HEK293 (cell line): ENCODE data around the gene INSIG2.

Experiments
- CTCF ChIA-PET: fragments of 350-600 bp; formaldehyde crosslinking; extraction: SDS; loops from one replicate; lab custom pipeline; 2021; ENCODE audit warnings: antibody characterized with exemption; lab: Yijun Ruan, JAX
- POLR2A ChIA-PET: fragments of 300-600 bp; formaldehyde crosslinking; extraction: SDS; loops from one replicate; lab custom pipeline; 2020; ENCODE audit warnings: antibody characterized with exemption, inconsistent platforms; lab: Yijun Ruan, JAX
- H3K27ac ChIP-seq: fragments of 200-500 bp; sonication (Bioruptor generic); 2 replicates; pipeline ENCODE4 v1.5.1; 2014; ENCODE audit warnings: low read depth, low read length, control low read depth, inconsistent platforms; ENCODE audit errors: extremely low read depth
- H3K36me3 ChIP-seq, 2 experiments: fragments of 200-500 bp in 1 of 2; sonication (Bioruptor generic) in 1 of 2; 1 replicate in 1 of 2; 2 replicates in 1 of 2; pipeline ENCODE4 v1.5.1; 2014 to 2017; ENCODE audit warnings: inconsistent platforms in 2 of 2, low read length in 2 of 2; ENCODE audit not compliant: control insufficient read depth in 2 of 2, insufficient read depth in 1 of 2
- H3K4me1 ChIP-seq: fragments of 200-500 bp; sonication (Bioruptor generic); 2 replicates; pipeline ENCODE4 v1.5.1; 2014; ENCODE audit warnings: mild to moderate bottlenecking, low read length, inconsistent platforms; ENCODE audit not compliant: control insufficient read depth, insufficient read depth
- H3K4me3 ChIP-seq: 2 replicates; pipeline ENCODE4 v1.5.1; 2011; ENCODE audit warnings: low read depth, mild to moderate bottlenecking, control low read depth, low read length, moderate library complexity
- H3K9me3 ChIP-seq: fragments of 200-500 bp; sonication (Bioruptor generic); 2 replicates; pipeline ENCODE4 v1.5.1; 2014; ENCODE audit warnings: low read depth, low read length, inconsistent platforms; ENCODE audit not compliant: control insufficient read depth, insufficient read depth
- GLI2 ChIP-seq: fragments of 450-650 bp; formaldehyde crosslinking; IDR thresholded peaks from 2 replicates; pipeline ENCODE4; 2017; ENCODE audit warnings: missing biosample characterization, missing genetic modification characterization, low read depth, borderline replicate concordance
- HOXC10 ChIP-seq: sonication (generic); formaldehyde crosslinking; IDR thresholded peaks from 2 replicates; pipeline ENCODE4 v1.8.1; 2023; ENCODE audit warnings: mild to moderate bottlenecking, missing genetic modification reagents
- OSR2 ChIP-seq: fragments of 450-650 bp; formaldehyde crosslinking; IDR thresholded peaks from 2 replicates; pipeline ENCODE4 v1.5.1; 2016; ENCODE audit warnings: missing biosample characterization, missing genetic modification characterization
- SCRT2 ChIP-seq: fragments of 450-650 bp; formaldehyde crosslinking; IDR thresholded peaks from 2 replicates; pipeline ENCODE4 v1.5.1; 2016; ENCODE audit warnings: missing biosample characterization, missing genetic modification characterization
- YY2 ChIP-seq: fragments of 450-650 bp; formaldehyde crosslinking; IDR thresholded peaks from 2 replicates; pipeline ENCODE4 v1.5.1; 2016; ENCODE audit warnings: missing biosample characterization, missing genetic modification characterization
- ZEB2 ChIP-seq: fragments of 450-650 bp; formaldehyde crosslinking; IDR thresholded peaks from 2 replicates; pipeline ENCODE4 v1.5.1; 2016; ENCODE audit warnings: missing biosample characterization, missing genetic modification characterization
- ZFHX2 ChIP-seq: fragments of 450-650 bp; formaldehyde crosslinking; conservative IDR thresholded peaks from 2 replicates; pipeline ENCODE4 v1.5.1; 2016; ENCODE audit warnings: missing biosample characterization, missing genetic modification characterization
- ZNF133 ChIP-seq: fragments of 450-650 bp; formaldehyde crosslinking; IDR thresholded peaks from 2 replicates; pipeline ENCODE4 v1.5.1; 2016; ENCODE audit warnings: missing biosample characterization, missing genetic modification characterization
- ZNF169 ChIP-seq: fragments of 450-650 bp; formaldehyde crosslinking; IDR thresholded peaks from 2 replicates; pipeline ENCODE4 v1.5.1; 2016; ENCODE audit warnings: missing biosample characterization, missing genetic modification characterization
- ZNF202 ChIP-seq: fragments of 450-650 bp; formaldehyde crosslinking; IDR thresholded peaks from 2 replicates; pipeline ENCODE4 v1.5.1; 2016; ENCODE audit warnings: missing biosample characterization, missing genetic modification characterization, borderline replicate concordance
- ZNF24 ChIP-seq: fragments of 450-650 bp; formaldehyde crosslinking; IDR thresholded peaks from 2 replicates; pipeline ENCODE4 v1.5.1; 2016; ENCODE audit warnings: missing biosample characterization, missing genetic modification characterization
- ZNF311 ChIP-seq: fragments of 450-650 bp; formaldehyde crosslinking; IDR thresholded peaks from 2 replicates; pipeline ENCODE4 v1.5.1; 2017; ENCODE audit warnings: missing biosample characterization, missing genetic modification characterization, borderline replicate concordance
- ZNF350 ChIP-seq: fragments of 450-650 bp; formaldehyde crosslinking; IDR thresholded peaks from 2 replicates; pipeline ENCODE4 v1.5.0; 2017; ENCODE audit warnings: missing biosample characterization, mild to moderate bottlenecking, missing genetic modification characterization
- ZNF354C ChIP-seq: fragments of 450-650 bp; formaldehyde crosslinking; IDR thresholded peaks from 2 replicates; pipeline ENCODE4 v1.5.1; 2016; ENCODE audit warnings: missing biosample characterization, missing genetic modification characterization, low read depth, borderline replicate concordance
- ZNF623 ChIP-seq: fragments of 450-650 bp; formaldehyde crosslinking; IDR thresholded peaks from 2 replicates; pipeline ENCODE4 v1.5.1; 2016; ENCODE audit warnings: missing biosample characterization, missing genetic modification characterization
- ZNF664 ChIP-seq: fragments of 450-650 bp; formaldehyde crosslinking; IDR thresholded peaks from 2 replicates; pipeline ENCODE4 v1.5.1; 2016; ENCODE audit warnings: missing biosample characterization, missing genetic modification characterization
- ZNF670 ChIP-seq: fragments of 450-650 bp; formaldehyde crosslinking; IDR thresholded peaks from 2 replicates; pipeline ENCODE4 v1.5.1; 2016; ENCODE audit warnings: missing biosample characterization, missing genetic modification characterization, low read depth
- ZNF701 ChIP-seq: fragments of 450-650 bp; formaldehyde crosslinking; IDR thresholded peaks from 2 replicates; pipeline ENCODE4 v1.5.1; 2016; ENCODE audit warnings: missing biosample characterization, missing genetic modification characterization
- TF ChIP-seq, protein P1 (sequence below): IDR thresholded peaks from 2 replicates; pipeline ENCODE4 v1.6.1; 2011; ENCODE audit warnings: mild to moderate bottlenecking, low read depth, low read length, borderline replicate concordance
- TF ChIP-seq, protein P2 (sequence below): fragments of 450-650 bp; formaldehyde crosslinking; IDR thresholded peaks from 2 replicates; pipeline ENCODE4 v1.5.1; 2016; ENCODE audit warnings: missing biosample characterization, missing genetic modification characterization
- TF ChIP-seq, protein P3 (sequence below): fragments of 450-650 bp; formaldehyde crosslinking; IDR thresholded peaks from 2 replicates; pipeline ENCODE4 v1.5.1; 2017; ENCODE audit warnings: missing biosample characterization, missing genetic modification characterization
- TF ChIP-seq, protein P4 (sequence below): fragments of 450-650 bp; IDR thresholded peaks from 2 replicates; pipeline ENCODE4 v1.5.1; 2018; ENCODE audit warnings: missing biosample characterization, mild to moderate bottlenecking, missing genetic modification characterization
- TF ChIP-seq, protein P5 (sequence below): fragments of 450-650 bp; formaldehyde crosslinking; optimal IDR thresholded peaks from 2 replicates; pipeline ENCODE3; 2016; ENCODE audit warnings: missing biosample characterization, mild to moderate bottlenecking, missing genetic modification characterization

The INSIG2 gene

DNA sequence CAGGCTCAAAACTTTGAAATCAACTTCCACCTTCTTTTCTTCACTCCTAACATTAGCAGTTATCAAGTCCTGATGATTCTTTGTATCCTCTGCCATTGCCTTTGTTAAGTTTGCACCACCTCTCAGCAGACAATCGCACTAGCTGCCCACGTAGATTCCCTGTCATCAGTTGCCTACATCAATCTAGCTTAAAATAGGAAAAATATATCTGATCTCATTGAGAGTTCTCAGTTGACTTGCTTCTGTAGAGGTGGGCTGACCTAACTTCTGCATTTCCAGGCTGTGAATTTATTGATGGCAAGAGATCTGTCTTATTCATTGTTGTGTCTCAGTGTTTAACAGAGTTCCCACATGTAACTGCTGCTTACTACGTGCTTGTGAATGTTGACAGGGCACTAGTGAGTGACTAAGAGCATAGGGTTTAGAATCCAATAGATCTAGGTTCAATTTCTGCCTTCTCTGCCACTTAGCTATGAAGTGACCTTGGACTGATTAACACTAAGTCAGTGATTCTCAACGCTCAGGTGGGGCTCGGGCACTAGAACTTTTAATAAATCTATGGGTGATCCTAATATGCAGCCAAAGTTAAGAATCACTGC is 3.7 kb upstream of the INSIG2 start:
- TF ChIP-seq ZNF169 (tag by site-specific recombination) (no peak), YY2 (no peak), GLI2 (tag by site-specific recombination) (no peak), ZNF133 (tag by site-specific recombination) (no peak), ZNF24 (no peak), ZNF623 (tag by site-specific recombination) (no peak), ZNF670 (tag by site-specific recombination) (no peak), HOXC10 (CRISPR knock-in tag) (no peak), ZNF311 (tag by site-specific recombination) (no peak), ZNF350 (tag by site-specific recombination) (no peak), ZNF354C (tag by site-specific recombination) (no peak), ZNF202 (tag by site-specific recombination) (no peak)
- TF ChIP-seq, protein P1, sequence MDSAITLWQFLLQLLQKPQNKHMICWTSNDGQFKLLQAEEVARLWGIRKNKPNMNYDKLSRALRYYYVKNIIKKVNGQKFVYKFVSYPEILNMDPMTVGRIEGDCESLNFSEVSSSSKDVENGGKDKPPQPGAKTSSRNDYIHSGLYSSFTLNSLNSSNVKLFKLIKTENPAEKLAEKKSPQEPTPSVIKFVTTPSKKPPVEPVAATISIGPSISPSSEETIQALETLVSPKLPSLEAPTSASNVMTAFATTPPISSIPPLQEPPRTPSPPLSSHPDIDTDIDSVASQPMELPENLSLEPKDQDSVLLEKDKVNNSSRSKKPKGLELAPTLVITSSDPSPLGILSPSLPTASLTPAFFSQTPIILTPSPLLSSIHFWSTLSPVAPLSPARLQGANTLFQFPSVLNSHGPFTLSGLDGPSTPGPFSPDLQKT: no peak
- TF ChIP-seq, protein P2, sequence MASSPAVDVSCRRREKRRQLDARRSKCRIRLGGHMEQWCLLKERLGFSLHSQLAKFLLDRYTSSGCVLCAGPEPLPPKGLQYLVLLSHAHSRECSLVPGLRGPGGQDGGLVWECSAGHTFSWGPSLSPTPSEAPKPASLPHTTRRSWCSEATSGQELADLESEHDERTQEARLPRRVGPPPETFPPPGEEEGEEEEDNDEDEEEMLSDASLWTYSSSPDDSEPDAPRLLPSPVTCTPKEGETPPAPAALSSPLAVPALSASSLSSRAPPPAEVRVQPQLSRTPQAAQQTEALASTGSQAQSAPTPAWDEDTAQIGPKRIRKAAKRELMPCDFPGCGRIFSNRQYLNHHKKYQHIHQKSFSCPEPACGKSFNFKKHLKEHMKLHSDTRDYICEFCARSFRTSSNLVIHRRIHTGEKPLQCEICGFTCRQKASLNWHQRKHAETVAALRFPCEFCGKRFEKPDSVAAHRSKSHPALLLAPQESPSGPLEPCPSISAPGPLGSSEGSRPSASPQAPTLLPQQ: no peak
- TF ChIP-seq, protein P3, sequence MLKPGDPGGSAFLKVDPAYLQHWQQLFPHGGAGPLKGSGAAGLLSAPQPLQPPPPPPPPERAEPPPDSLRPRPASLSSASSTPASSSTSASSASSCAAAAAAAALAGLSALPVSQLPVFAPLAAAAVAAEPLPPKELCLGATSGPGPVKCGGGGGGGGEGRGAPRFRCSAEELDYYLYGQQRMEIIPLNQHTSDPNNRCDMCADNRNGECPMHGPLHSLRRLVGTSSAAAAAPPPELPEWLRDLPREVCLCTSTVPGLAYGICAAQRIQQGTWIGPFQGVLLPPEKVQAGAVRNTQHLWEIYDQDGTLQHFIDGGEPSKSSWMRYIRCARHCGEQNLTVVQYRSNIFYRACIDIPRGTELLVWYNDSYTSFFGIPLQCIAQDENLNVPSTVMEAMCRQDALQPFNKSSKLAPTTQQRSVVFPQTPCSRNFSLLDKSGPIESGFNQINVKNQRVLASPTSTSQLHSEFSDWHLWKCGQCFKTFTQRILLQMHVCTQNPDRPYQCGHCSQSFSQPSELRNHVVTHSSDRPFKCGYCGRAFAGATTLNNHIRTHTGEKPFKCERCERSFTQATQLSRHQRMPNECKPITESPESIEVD (tag by site-specific recombination): no peak
- TF ChIP-seq, protein P4, sequence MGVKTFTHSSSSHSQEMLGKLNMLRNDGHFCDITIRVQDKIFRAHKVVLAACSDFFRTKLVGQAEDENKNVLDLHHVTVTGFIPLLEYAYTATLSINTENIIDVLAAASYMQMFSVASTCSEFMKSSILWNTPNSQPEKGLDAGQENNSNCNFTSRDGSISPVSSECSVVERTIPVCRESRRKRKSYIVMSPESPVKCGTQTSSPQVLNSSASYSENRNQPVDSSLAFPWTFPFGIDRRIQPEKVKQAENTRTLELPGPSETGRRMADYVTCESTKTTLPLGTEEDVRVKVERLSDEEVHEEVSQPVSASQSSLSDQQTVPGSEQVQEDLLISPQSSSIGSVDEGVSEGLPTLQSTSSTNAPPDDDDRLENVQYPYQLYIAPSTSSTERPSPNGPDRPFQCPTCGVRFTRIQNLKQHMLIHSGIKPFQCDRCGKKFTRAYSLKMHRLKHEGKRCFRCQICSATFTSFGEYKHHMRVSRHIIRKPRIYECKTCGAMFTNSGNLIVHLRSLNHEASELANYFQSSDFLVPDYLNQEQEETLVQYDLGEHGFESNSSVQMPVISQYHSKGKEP (tag by site-specific recombination): no peak
- H3K4me1 ChIP-seq: peaks cover 7% of the 10 kb centered on the region
- no peaks in the 10 kb centered on the region for H3K9me3 ChIP-seq
- CTCF ChIA-PET: interaction anchor here (0.6 to 1.6 kb wide), 3 partner anchors 24 to 271 kb away, joined by 3 to 6 read pairs (median 5); no protein-coding TSS in a partner anchor
- H3K36me3 ChIP-seq: no peaks in the 10 kb centered on the region
- POLR2A ChIA-PET: no interaction called here
- H3K4me3 ChIP-seq: no peak overlapping the region
- H3K27ac ChIP-seq: no peak overlapping the region

DNA sequence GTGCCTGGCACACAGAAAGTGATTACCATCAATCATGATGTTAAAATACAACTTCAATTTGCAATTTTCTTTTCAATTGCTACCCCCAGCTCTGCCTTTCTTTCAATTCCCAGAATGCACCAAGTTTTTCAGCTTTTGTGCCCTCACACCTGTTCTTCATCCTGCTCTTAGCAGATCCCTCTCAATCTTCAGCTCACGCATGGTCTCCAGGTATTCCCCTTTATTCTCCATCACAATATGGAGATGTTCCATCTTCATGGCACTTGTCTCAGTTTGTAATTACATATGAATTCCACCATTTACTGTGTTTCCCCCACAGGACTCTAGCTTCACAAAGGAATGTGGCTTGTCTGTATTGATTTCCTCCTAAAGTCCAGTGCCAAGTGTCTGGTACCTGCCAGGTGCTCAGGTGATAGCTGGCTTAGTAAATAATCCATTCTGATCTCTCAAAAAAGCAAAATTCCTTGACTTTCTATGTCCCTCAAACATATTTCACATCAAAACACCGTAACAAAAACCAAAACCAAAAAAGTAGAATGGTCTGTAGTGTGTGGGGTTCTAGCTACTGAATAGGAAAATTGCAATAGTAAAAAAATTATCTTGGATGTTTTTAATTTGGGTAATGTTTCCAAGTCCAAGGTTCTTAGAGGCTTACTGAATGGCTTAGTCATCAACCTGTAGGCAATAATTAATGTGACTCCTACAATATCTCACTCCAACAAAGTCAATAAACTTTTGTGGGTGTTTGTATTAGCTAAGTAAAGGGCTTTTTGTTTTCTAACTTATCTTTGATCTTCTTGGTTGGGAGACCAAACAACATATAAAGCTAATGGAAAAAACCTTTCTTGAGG is 2.9 kb upstream of the INSIG2 start:
- POLR2A ChIA-PET: interaction anchor here (1.0 kb wide), 1 partner anchor 100 kb away, joined by 3 read pairs; no protein-coding TSS in a partner anchor
- TF ChIP-seq, protein P3 (tag by site-specific recombination): peak; percentile 56
- TF ChIP-seq OSR2 (tag by site-specific recombination) (peak; percentile 42; the same call in 1 of the 2 replicates), SCRT2 (tag by site-specific recombination) (peak; percentile 90), ZNF701 (tag by site-specific recombination) (no peak), ZEB2 (tag by site-specific recombination) (no peak), ZFHX2 (tag by site-specific recombination) (peak; percentile 54), ZNF664 (tag by site-specific recombination) (0 out of 2 replicates have a peak, but pooled peaks have one; percentile 34)
- TF ChIP-seq, protein P5, sequence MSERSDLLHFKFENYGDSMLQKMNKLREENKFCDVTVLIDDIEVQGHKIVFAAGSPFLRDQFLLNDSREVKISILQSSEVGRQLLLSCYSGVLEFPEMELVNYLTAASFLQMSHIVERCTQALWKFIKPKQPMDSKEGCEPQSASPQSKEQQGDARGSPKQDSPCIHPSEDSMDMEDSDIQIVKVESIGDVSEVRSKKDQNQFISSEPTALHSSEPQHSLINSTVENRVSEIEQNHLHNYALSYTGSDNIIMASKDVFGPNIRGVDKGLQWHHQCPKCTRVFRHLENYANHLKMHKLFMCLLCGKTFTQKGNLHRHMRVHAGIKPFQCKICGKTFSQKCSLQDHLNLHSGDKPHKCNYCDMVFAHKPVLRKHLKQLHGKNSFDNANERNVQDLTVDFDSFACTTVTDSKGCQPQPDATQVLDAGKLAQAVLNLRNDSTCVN: no peak

More for the DNA sequence above, 2.9 kb upstream of the INSIG2 start:
- peaks cover 10% of the 10 kb centered on the region for H3K4me1 ChIP-seq
- no peaks in the 10 kb centered on the region for H3K9me3 ChIP-seq
- no peak overlapping the region for H3K27ac ChIP-seq
- CTCF ChIA-PET: interaction anchor here (0.5 to 1.8 kb wide), 7 partner anchors 20 to 448 kb away, joined by 3 to 6 read pairs (median 4); no protein-coding TSS in a partner anchor
- no peak overlapping the region for H3K4me3 ChIP-seq
- H3K36me3 ChIP-seq: no peaks in the 10 kb centered on the region
